Gastroesophageal sphincter (tissue), 4 donors: ENCODE results near the gene PLA2R1. TPM values are rescaled to one million over a fixed set of nuclear protein-coding genes. Genes with fewer than 3 reads are reported as not detected.

Source experiments
- ATAC-seq: fragments of 150-250 bp; one replicate; pipeline ENCODE4 v1.9.1; 2016; ENCODE audit warnings: mild to moderate bottlenecking, moderate library complexity
- H3K27ac ChIP-seq, 4 donors: fragments of 200-600 bp; sonication (generic) in 3 of 4; 1 replicate in 3 of 4; 2 replicates in 1 of 4; pipeline ENCODE4 v1.5.1; 2016 to 2019
- H3K27me3 ChIP-seq: fragments of 200-600 bp; sonication (generic); one replicate; pipeline ENCODE4 v1.5.1; 2019
- H3K36me3 ChIP-seq, 2 donors: fragments of 200-600 bp; sonication (generic); one replicate each; pipeline ENCODE4 v1.5.1; 2019; ENCODE audit warnings: control low read depth in 1 of 2
- H3K4me1 ChIP-seq, 3 donors: fragments of 200-600 bp; sonication (generic); 1 replicate in 2 of 3; 2 replicates in 1 of 3; pipeline ENCODE4 v1.5.1; 2016 to 2019; ENCODE audit warnings: control low read depth in 2 of 3
- H3K4me3 ChIP-seq, 2 donors: fragments of 200-600 bp; sonication (generic); one replicate each; pipeline ENCODE4 v1.5.1; 2019; ENCODE audit warnings: mild to moderate bottlenecking in 1 of 2, moderate library complexity in 1 of 2
- H3K9me3 ChIP-seq, 3 donors: fragments of 200-600 bp; sonication (generic); one replicate each; pipeline ENCODE4 v1.5.1; 2017 to 2019; ENCODE audit warnings: control low read depth in 2 of 3
- EP300 ChIP-seq: sonication (generic); formaldehyde crosslinking; IDR thresholded peaks from one replicate; pipeline ENCODE4 v1.6.1; 2017; ENCODE audit warnings: antibody characterized with exemption, mild to moderate bottlenecking
- POLR2A ChIP-seq, 2 donors: fragments of 450-650 bp; IDR thresholded peaks; one replicate each; pipeline ENCODE4 v1.6.1; 2017; ENCODE audit warnings: antibody characterized with exemption in 2 of 2, mild to moderate bottlenecking in 2 of 2, moderate library complexity in 1 of 2
- POLR2AphosphoS5 ChIP-seq: sonication (generic); formaldehyde crosslinking; IDR thresholded peaks from one replicate; pipeline ENCODE4 v1.6.1; 2017; ENCODE audit warnings: antibody characterized with exemption
- WGBS, 2 donors: methylation state at CpG; one replicate each; pipeline ENCODE4 v1.1.5; 2018; ENCODE audit warnings: low coverage in 1 of 2; 5-methylcytosine and 5-hydroxymethylcytosine counted together
- total RNA-seq, 4 donors: library from RNA; depleted of rRNA; stranded (reverse); fragments of >200 nt; gene quantifications; one replicate each; pipeline ENCODE4 v1.1.0, GENCODE V29; 2016
- TF ChIP-seq, protein P1 (sequence below), 4 experiments: fragments of 200-600 bp in 2 of 4; fragments of 450-650 bp in 2 of 4; sonication (generic) in 1 of 4; IDR thresholded peaks; one replicate each; pipeline ENCODE4 v1.5.1; 2017 to 2019; ENCODE audit warnings: antibody characterized with exemption in 4 of 4, mild to moderate bottlenecking in 2 of 4, moderate library complexity in 2 of 4

PLA2R1 gene
- total RNA-seq, 4 donors from 2014 or later, result 6.5 to 15.0 (median 8.0) TPM

DNA sequence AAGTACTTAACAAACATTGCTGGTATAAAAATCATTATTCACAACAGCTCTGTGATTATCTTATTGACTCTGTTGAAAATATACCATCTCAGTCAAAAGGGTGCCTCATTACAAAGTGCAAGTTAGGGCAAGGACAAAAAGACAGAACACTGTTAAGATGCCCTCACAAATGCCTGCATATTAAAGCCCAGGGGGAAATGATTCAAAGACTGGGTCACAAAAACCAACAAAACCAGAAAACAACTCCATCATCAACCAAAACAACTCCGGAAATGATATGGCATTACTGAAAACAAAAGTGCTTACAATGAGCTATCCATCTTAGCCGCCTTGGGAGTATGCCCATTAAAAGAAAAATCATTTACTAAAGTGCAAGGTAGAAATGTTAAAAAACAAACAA is 9.9 kb downstream of the PLA2R1 start:
- Histone ChIP-seq H3K27ac (no peak overlapping the region), H3K36me3 (no peaks in the 10 kb centered on the region), H3K9me3 (no peaks in the 10 kb centered on the region), H3K4me3 (no peak overlapping the region), H3K27me3 (no peaks in the 10 kb centered on the region), H3K4me1 (peaks cover 0 to 38% (median 5%) of the 10 kb centered on the region in 3 donors)
- 85 to 94% methylated on average over 2 of the region's 2 CpGs for WGBS, 2 donors
- TF ChIP-seq, protein P1, sequence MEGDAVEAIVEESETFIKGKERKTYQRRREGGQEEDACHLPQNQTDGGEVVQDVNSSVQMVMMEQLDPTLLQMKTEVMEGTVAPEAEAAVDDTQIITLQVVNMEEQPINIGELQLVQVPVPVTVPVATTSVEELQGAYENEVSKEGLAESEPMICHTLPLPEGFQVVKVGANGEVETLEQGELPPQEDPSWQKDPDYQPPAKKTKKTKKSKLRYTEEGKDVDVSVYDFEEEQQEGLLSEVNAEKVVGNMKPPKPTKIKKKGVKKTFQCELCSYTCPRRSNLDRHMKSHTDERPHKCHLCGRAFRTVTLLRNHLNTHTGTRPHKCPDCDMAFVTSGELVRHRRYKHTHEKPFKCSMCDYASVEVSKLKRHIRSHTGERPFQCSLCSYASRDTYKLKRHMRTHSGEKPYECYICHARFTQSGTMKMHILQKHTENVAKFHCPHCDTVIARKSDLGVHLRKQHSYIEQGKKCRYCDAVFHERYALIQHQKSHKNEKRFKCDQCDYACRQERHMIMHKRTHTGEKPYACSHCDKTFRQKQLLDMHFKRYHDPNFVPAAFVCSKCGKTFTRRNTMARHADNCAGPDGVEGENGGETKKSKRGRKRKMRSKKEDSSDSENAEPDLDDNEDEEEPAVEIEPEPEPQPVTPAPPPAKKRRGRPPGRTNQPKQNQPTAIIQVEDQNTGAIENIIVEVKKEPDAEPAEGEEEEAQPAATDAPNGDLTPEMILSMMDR (IDR thresholded peaks at IDR 0.05), result no peak
- no peak for TF ChIP-seq POLR2AphosphoS5
- no peak for TF ChIP-seq POLR2A (IDR thresholded peaks at IDR 0.05)
- no peak for TF ChIP-seq EP300
- no peak for ATAC-seq

DNA sequence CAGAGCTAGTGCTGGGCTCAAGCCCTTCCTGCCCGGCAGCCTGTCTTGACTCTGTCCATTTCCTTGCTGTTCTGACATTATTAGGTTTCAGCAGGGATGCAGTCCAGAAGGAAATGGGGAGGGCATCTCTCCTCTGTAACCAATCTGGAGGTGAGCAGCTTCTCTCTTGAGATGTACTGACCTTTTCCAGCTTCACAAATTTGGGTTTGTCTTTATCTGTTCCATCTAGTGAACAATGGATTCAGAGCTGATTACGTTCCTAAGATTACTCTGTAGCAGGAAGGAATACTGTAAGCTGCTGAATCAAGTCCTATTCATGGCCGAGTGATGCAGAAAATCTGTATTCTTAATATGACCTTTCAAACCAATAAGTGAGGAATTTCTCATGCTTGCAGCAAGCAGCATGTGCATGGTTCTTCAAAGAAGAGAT is 11.0 kb downstream of the PLA2R1 start:
- no peak overlapping the region for H3K4me3 ChIP-seq
- H3K9me3 ChIP-seq, result no peaks in the 10 kb centered on the region
- H3K36me3 ChIP-seq, result no peaks in the 10 kb centered on the region
- WGBS, 2 donors, result 31 to 41% methylated on average over 3 of the region's 3 CpGs
- ATAC-seq, result no peak
- TF ChIP-seq POLR2A (IDR thresholded peaks at IDR 0.05) (no peak), EP300 (no peak), POLR2AphosphoS5 (no peak)
- TF ChIP-seq, protein P1 (IDR thresholded peaks at IDR 0.05), result no peak
- H3K27me3 ChIP-seq, result no peaks in the 10 kb centered on the region
- H3K27ac ChIP-seq, result no peak overlapping the region
- peaks cover 0 to 38% (median 5%) of the 10 kb centered on the region in 3 donors for H3K4me1 ChIP-seq

DNA sequence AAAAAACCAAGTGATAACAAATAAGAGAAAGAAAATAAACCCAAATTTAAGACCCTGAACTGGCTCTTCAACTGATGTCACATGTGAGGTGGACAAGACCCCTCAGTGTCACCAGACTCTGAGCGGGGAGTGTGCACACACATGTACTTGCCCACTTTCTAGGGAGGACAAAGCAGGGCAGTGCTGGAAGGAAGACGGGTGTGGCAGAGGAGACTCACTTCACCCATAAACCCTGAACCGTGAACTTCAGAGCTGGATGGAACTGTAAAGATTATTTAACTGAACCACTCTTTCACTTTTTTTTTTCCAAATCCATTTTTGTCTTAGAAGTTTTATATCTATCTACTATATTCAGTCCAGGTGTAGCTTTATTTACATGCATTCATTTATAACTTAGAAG is 12.3 kb downstream of the PLA2R1 start:
- Histone ChIP-seq H3K27me3 (no peaks in the 10 kb centered on the region), H3K36me3 (no peaks in the 10 kb centered on the region), H3K4me3 (no peak overlapping the region), H3K27ac (no peak overlapping the region), H3K9me3 (no peaks in the 10 kb centered on the region), H3K4me1 (peaks cover 0 to 30% (median 5%) of the 10 kb centered on the region in 3 donors)
- no peak for TF ChIP-seq POLR2AphosphoS5
- no peak for TF ChIP-seq POLR2A (IDR thresholded peaks at IDR 0.05)
- no peak for TF ChIP-seq EP300
- TF ChIP-seq, protein P1 (IDR thresholded peaks at IDR 0.05), result no peak
- no peak for ATAC-seq
- 88 to 100% methylated on average over 1 to 3 of the region's 3 CpGs for WGBS, 2 donors

DNA sequence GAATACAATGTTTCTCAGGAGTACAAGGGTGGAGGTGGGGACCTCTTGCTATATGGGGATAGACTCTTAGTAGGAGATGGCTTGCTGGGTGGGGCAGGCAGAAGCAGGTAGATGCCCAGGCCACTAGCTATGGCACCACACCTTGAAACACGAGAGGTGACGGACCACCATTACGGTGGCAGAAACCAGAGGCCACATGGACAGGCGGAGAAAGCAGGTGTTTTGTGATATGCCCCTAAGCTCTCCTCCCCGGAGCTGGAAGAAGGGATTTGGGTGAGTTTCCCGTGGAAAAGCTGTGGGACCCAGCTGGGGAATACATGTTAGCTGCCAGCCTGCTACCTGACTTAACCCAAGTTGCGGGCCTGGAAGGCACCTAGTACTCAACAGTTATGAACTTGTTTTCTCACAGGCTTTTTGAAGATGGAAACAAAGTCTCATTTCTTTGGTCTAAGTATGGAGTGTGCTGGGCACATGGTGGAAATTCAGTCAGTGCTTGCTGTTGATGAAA is 16.7 kb downstream of the PLA2R1 start:
- Histone ChIP-seq H3K4me1 (peaks cover 0 to 5% (median 0%) of the 10 kb centered on the region in 3 donors), H3K4me3 (no peak overlapping the region), H3K9me3 (no peaks in the 10 kb centered on the region), H3K27me3 (no peaks in the 10 kb centered on the region), H3K27ac (no peak overlapping the region), H3K36me3 (peaks cover 0 to 16% of the 10 kb centered on the region in 2 donors)
- TF ChIP-seq, protein P1 (IDR thresholded peaks at IDR 0.05), result no peak
- TF ChIP-seq POLR2AphosphoS5 (no peak), POLR2A (IDR thresholded peaks at IDR 0.05) (no peak), EP300 (no peak)
- 72 to 100% methylated on average over 3 to 5 of the region's 7 CpGs for WGBS, 2 donors
- ATAC-seq, result no peak

DNA sequence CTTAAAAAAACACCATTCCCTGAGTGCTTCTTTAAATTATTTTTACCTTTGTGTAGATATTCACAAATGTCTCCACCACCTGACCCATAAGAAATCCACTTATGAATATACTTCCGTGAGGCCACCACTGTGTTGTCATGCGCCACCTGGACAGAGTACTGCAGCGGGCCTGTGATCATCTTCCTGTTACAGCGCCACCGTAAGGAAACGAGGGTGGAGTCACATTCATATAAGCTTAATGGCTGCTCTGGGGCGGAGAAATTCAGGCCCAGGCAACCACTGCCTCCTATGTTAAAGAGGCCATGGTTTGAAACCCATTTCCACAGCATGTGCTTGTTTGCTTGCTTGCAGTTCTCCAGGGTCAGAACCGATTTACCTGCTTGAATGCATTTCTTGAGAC is 17.7 kb downstream of the PLA2R1 start:
- 86 to 95% methylated on average over 7 to 8 of the region's 8 CpGs for WGBS, 2 donors
- TF ChIP-seq POLR2A (IDR thresholded peaks at IDR 0.05) (no peak), EP300 (no peak), POLR2AphosphoS5 (no peak)
- TF ChIP-seq, protein P1 (IDR thresholded peaks at IDR 0.05), result no peak
- ATAC-seq, result no peak
- Histone ChIP-seq H3K36me3 (peaks cover 0 to 16% of the 10 kb centered on the region in 2 donors), H3K27me3 (no peaks in the 10 kb centered on the region), H3K4me1 (peaks cover 0 to 15% (median 0%) of the 10 kb centered on the region in 3 donors), H3K4me3 (no peak overlapping the region), H3K9me3 (no peaks in the 10 kb centered on the region), H3K27ac (no peak overlapping the region)
